Peyer's patch (tissue), 4 donors: ENCODE measurements around the gene KCNF1. TPM values are rescaled to one million over a fixed set of nuclear protein-coding genes. Genes with fewer than 3 reads are reported as not detected.
A peak's percentile ranks its signal among the peaks of the same experiment; 100 is the strongest.

ENCODE experiments used
- DNase-seq, 3 donors: peaks; one replicate each; pipeline ENCODE4 v3.0.0-alpha.2; 2017 to 2019
- H3K27ac ChIP-seq, 4 donors: fragments of 200-600 bp; sonication (generic); one replicate each; pipeline ENCODE4 v1.5.1; 2016 to 2019
- H3K27me3 ChIP-seq, 2 donors: fragments of 200-600 bp; sonication (generic); one replicate each; pipeline ENCODE4 v1.5.1; 2019
- H3K36me3 ChIP-seq, 3 donors: fragments of 200-600 bp; sonication (generic); one replicate each; pipeline ENCODE4 v1.5.1; 2016 to 2019
- H3K4me1 ChIP-seq, 4 donors: fragments of 200-600 bp; sonication (generic); one replicate each; pipeline ENCODE4 v1.5.1; 2016 to 2019
- H3K4me3 ChIP-seq, 4 donors: fragments of 200-600 bp; sonication (generic); 1 replicate in 3 of 4; 2 replicates in 1 of 4; pipeline ENCODE4 v1.5.1; 2016 to 2019; ENCODE audit warnings: mild to moderate bottlenecking in 1 of 4
- H3K9me3 ChIP-seq, 4 donors: fragments of 200-600 bp; sonication (generic); one replicate each; pipeline ENCODE4 v1.5.1; 2016 to 2019; ENCODE audit warnings: mild to moderate bottlenecking in 1 of 4
- POLR2A ChIP-seq, 2 donors: fragments of 450-650 bp; IDR thresholded peaks; one replicate each; pipeline ENCODE4 v1.5.1; 2017; ENCODE audit warnings: antibody characterized with exemption in 2 of 2, mild to moderate bottlenecking in 2 of 2, moderate library complexity in 2 of 2
- total RNA-seq, 4 donors: library from RNA; depleted of rRNA; stranded (reverse); fragments of >200 nt; gene quantifications; one replicate each; pipeline ENCODE4 v1.1.0, GENCODE V29; 2016
- TF ChIP-seq, protein P1 (sequence below), 6 experiments: fragments of 450-650 bp in 4 of 6; fragments of 200-600 bp in 2 of 6; sonication (generic) in 1 of 6; IDR thresholded peaks; one replicate each; pipeline ENCODE4 v1.5.1; 2017 to 2019; ENCODE audit warnings: antibody characterized with exemption in 6 of 6, mild to moderate bottlenecking in 3 of 6, moderate library complexity in 1 of 6

The KCNF1 gene
- total RNA-seq, 4 donors from 2014 or later: 6.6 TPM; not detected in 3

DNA sequence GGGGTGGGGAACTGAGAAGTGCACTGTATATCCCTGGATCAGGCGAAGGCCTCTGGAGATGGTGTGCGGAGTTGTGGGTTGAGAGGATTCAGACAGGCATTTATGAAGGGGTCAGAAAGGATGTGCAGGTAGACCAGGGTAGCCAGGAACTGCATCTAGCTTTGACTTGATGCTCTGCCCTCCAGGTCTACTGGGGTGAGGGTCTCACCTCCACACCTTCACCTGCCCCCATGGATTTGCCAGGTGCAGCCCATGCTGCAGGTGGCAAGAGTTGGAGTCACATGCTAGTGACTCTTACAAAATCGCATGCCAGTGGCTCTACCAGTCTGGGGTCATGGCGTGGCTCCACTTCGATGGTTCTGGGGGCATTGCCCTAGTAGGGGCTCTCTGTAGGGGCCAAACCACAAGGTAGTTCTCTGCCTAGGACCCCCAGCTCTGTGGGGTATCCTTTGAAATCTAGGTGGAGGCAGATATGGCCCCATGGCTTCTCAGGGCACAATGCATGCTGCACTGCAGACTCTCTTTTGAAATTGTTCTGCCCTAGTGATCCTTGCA is 18.9 kb upstream of the KCNF1 start:
- H3K36me3 ChIP-seq: no peaks in the 10 kb centered on the region
- H3K27ac ChIP-seq: no peak overlapping the region
- H3K4me3 ChIP-seq: no peak overlapping the region
- DNase-seq: peak in 1 of 3 donors; percentile 13
- TF ChIP-seq, protein P1, sequence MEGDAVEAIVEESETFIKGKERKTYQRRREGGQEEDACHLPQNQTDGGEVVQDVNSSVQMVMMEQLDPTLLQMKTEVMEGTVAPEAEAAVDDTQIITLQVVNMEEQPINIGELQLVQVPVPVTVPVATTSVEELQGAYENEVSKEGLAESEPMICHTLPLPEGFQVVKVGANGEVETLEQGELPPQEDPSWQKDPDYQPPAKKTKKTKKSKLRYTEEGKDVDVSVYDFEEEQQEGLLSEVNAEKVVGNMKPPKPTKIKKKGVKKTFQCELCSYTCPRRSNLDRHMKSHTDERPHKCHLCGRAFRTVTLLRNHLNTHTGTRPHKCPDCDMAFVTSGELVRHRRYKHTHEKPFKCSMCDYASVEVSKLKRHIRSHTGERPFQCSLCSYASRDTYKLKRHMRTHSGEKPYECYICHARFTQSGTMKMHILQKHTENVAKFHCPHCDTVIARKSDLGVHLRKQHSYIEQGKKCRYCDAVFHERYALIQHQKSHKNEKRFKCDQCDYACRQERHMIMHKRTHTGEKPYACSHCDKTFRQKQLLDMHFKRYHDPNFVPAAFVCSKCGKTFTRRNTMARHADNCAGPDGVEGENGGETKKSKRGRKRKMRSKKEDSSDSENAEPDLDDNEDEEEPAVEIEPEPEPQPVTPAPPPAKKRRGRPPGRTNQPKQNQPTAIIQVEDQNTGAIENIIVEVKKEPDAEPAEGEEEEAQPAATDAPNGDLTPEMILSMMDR (IDR thresholded peaks at IDR 0.05): no peak
- no peak for TF ChIP-seq POLR2A (IDR thresholded peaks at IDR 0.05)
- no peaks in the 10 kb centered on the region for H3K27me3 ChIP-seq
- H3K4me1 ChIP-seq: no peaks in the 10 kb centered on the region
- no peaks in the 10 kb centered on the region for H3K9me3 ChIP-seq

DNA sequence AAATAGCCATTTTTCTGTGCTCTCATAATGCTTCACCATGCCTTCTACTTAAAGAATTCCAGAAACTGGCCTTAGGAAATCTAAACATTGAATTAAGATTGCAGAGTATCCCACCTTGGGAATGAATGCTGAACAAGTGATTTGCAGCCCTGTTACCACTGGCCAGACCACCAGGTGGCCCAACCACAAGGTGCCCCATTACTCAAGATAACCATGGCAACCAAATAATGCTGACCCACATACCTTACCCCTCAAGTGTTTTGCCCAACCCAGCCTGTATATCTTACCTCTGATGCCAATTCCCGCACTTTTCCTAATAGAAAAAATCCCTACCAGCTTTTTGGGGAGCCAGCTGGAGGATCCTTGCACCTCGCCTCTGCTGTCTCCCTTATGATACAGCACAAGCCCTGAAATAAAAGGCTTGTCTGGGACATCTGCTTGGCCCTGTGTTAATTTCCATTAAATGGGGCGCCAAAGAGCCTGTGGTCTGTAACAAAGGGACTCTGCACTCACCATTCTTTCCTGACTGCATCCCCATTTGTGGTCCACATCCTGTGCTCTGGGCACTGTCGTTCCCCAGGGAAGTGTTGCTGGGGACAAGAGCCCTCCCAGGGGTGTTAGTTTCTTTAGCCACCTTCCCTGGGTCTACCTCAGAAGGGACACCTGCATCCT is 17.3 kb upstream of the KCNF1 start:
- H3K4me3 ChIP-seq: no peak overlapping the region
- H3K9me3 ChIP-seq: no peaks in the 10 kb centered on the region
- no peaks in the 10 kb centered on the region for H3K36me3 ChIP-seq
- no peak for TF ChIP-seq POLR2A (IDR thresholded peaks at IDR 0.05)
- TF ChIP-seq, protein P1 (IDR thresholded peaks at IDR 0.05): no peak
- H3K4me1 ChIP-seq: no peaks in the 10 kb centered on the region
- peak in 1 of 3 donors; percentile 14 for DNase-seq
- no peak overlapping the region for H3K27ac ChIP-seq
- H3K27me3 ChIP-seq: no peaks in the 10 kb centered on the region

DNA sequence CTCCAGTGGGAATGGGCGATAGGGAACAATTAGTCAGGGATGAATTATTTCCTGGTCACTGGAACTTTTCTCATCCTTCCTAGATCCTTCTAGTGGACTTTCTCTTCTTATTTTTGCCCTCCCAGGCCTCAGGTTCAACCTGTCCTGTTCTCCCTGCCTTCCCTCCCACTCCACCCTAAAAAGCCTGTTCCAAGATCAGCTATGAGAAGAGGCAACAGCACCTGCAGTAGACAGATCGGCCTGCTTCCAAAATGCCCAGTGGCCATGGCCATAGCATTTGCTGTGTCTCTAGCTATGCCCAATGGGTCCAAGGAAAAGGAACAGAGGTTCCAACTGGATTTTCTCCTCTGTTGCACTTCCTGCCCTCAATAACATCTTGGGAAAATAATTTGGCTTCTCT is 16.5 kb upstream of the KCNF1 start:
- Histone ChIP-seq H3K27ac (no peak overlapping the region), H3K4me3 (no peak overlapping the region), H3K9me3 (no peaks in the 10 kb centered on the region), H3K27me3 (no peaks in the 10 kb centered on the region), H3K4me1 (no peaks in the 10 kb centered on the region), H3K36me3 (no peaks in the 10 kb centered on the region)
- peak in 1 of 3 donors; percentile 14 for DNase-seq
- TF ChIP-seq, protein P1 (IDR thresholded peaks at IDR 0.05): no peak
- no peak for TF ChIP-seq POLR2A (IDR thresholded peaks at IDR 0.05)

DNA sequence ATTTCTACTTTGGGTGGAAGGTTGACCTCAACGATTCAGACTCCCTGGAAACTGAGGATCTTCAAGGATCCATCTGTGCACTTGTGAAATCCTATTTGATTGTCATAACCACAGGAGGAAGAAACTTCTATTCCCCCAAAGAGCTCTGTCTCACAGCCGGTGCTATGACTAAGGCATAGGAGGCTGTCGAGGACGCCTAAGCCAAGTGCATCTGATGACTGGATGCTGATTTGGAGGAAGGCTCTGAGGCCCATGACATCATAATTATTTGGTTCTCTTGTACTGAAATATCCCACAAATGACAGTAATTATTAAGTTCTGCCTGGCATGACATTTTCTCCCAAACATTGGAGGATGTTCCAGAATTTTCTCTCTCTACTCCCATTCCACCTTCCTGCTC is 13.8 kb upstream of the KCNF1 start:
- TF ChIP-seq POLR2A (IDR thresholded peaks at IDR 0.05): no peak
- TF ChIP-seq, protein P1 (IDR thresholded peaks at IDR 0.05): no peak
- DNase-seq: no peak
- no peaks in the 10 kb centered on the region for H3K27me3 ChIP-seq
- H3K4me3 ChIP-seq: no peak overlapping the region
- H3K4me1 ChIP-seq: peaks cover 0 to 9% (median 0%) of the 10 kb centered on the region in 4 donors
- no peaks in the 10 kb centered on the region for H3K9me3 ChIP-seq
- no peak overlapping the region for H3K27ac ChIP-seq
- no peaks in the 10 kb centered on the region for H3K36me3 ChIP-seq

DNA sequence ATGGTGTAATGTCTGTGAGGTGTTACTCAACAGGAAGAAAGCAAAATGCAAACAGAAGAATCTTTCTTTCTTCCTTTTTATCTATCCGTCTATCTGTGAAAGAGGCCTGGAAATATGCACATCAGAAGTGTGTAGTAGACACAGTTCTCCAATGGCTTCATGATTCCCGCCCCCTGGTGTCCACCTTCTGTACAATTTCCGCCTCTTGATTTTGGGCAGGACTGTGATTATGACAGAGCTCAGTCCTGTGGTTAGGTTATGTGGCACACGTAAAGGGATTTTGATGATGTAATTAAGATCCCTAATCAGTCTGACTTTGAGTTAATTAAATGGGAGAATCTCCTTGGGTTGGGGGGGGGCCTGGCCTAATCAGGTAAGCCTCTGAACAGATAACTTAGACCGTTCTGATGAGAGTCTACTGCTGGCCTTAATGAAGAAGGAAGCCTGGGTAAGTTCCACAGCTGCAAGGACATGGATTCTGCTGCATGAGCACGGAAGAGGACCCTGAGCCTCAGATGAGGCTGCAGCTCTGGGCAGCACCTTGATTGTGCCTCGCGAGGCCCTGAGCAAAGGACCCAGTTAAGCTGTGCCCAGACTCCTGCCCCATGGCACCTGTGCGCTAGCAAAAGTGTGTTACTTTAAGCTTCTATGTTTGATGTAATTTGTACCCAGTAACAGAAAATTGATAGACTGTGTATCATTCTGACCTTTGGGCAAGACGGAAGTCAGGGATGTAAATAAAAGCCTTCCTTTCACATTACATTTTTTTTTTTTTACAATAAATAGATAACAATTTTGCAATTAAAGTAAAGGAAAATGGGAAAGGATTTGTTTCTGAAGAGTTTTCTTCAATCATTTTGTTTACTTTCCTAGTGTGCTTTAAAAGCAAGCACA is 11.3 kb upstream of the KCNF1 start:
- H3K27me3 ChIP-seq: no peaks in the 10 kb centered on the region

More for the DNA sequence above, 11.3 kb upstream of the KCNF1 start:
- Histone ChIP-seq H3K27ac (peak overlapping the region in 2 of 4 donors; percentile 52 to 71), H3K36me3 (no peaks in the 10 kb centered on the region), H3K4me3 (no peak overlapping the region), H3K4me1 (peaks cover 0 to 9% (median 0%) of the 10 kb centered on the region in 4 donors), H3K9me3 (no peaks in the 10 kb centered on the region)
- TF ChIP-seq POLR2A (IDR thresholded peaks at IDR 0.05): no peak
- TF ChIP-seq, protein P1 (IDR thresholded peaks at IDR 0.05): peak in 4 of 6 experiments; percentile 10 to 47 (median 43)
- peak in 2 of 3 donors; percentile 54 to 63 for DNase-seq
